Thyroid gland (tissue), 4 donors: ENCODE measurements around the gene ADGRF3. TPM values are rescaled to one million over a fixed set of nuclear protein-coding genes. Genes with fewer than 3 reads are reported as not detected.

ENCODE experiments used
- DNase-seq, 2 donors: peaks; one replicate each; pipeline ENCODE4 v3.0.0-alpha.2; 2019
- H3K27ac ChIP-seq, 3 donors: fragments of 200-600 bp; sonication (generic); 1 replicate in 2 of 3; 2 replicates in 1 of 3; pipeline ENCODE4 v1.5.1; 2016 to 2019; ENCODE audit warnings: mild to moderate bottlenecking in 1 of 3, moderate library complexity in 1 of 3
- H3K27me3 ChIP-seq: fragments of 200-600 bp; sonication (generic); one replicate; pipeline ENCODE4 v1.5.1; 2019
- H3K36me3 ChIP-seq, 2 donors: fragments of 200-600 bp; sonication (generic); one replicate each; pipeline ENCODE4 v1.5.1; 2016 to 2019
- H3K4me1 ChIP-seq, 2 donors: fragments of 200-600 bp; sonication (generic); one replicate each; pipeline ENCODE4 v1.5.1; 2017 to 2019
- H3K4me3 ChIP-seq, 3 donors: fragments of 200-600 bp; sonication (generic); replicated peaks in 1 of 3; 1 replicate in 2 of 3; 2 replicates in 1 of 3; pipeline ENCODE4 v1.5.1; 2016; ENCODE audit warnings: mild to moderate bottlenecking in 1 of 3
- H3K9me3 ChIP-seq: fragments of 200-600 bp; sonication (generic); one replicate; pipeline ENCODE4 v1.5.1; 2017
- POLR2A ChIP-seq, 2 donors: fragments of 450-650 bp; IDR thresholded peaks; one replicate each; pipeline ENCODE4 v1.6.1; 2017; ENCODE audit warnings: antibody characterized with exemption in 2 of 2, mild to moderate bottlenecking in 2 of 2, moderate library complexity in 1 of 2
- WGBS, 2 donors: methylation state at CpG; one replicate each; pipeline ENCODE4 v1.1.5; 2017; 5-methylcytosine and 5-hydroxymethylcytosine counted together
- intact Hi-C: fragments of 100-400 bp; cut with DNase I; formaldehyde crosslinking; loops from one replicate; pipeline ENCODE4 v1.15.1; 2023
- total RNA-seq, 4 donors: library from RNA; depleted of rRNA; stranded (reverse); fragments of >200 nt; gene quantifications; one replicate each; pipeline ENCODE4 v1.2.3, GENCODE V29; 2016
- TF ChIP-seq, protein P1 (sequence below), 6 experiments: fragments of 200-600 bp in 3 of 6; fragments of 450-650 bp in 3 of 6; sonication (generic) in 3 of 6; IDR thresholded peaks; one replicate each; pipeline ENCODE4 v1.5.1; 2016 to 2019; ENCODE audit warnings: antibody characterized with exemption in 6 of 6, mild to moderate bottlenecking in 2 of 6, inconsistent platforms in 1 of 6, moderate library complexity in 1 of 6

Gene ADGRF3
- total RNA-seq, 4 donors from 2014 or later, result 0.15 to 0.38 TPM; not detected in 2

- Histone ChIP-seq H3K4me3 (peak overlapping the region in 2 of 3 donors; percentile 73 to 91), H3K36me3 (no peaks in the 10 kb centered on the region), H3K9me3 (no peaks in the 10 kb centered on the region), H3K27ac (peak overlapping the region in 1 of 3 donors; percentile 87), H3K4me1 (peaks cover 15 to 17% of the 10 kb centered on the region in 2 donors), H3K27me3 (no peaks in the 10 kb centered on the region)
- peak; percentile 4 to 15 for DNase-seq
- intact Hi-C loops, result no loop called here
- WGBS, 2 donors, result 45 to 49% methylated on average over 17 of the region's 17 CpGs
- TF ChIP-seq, protein P1, sequence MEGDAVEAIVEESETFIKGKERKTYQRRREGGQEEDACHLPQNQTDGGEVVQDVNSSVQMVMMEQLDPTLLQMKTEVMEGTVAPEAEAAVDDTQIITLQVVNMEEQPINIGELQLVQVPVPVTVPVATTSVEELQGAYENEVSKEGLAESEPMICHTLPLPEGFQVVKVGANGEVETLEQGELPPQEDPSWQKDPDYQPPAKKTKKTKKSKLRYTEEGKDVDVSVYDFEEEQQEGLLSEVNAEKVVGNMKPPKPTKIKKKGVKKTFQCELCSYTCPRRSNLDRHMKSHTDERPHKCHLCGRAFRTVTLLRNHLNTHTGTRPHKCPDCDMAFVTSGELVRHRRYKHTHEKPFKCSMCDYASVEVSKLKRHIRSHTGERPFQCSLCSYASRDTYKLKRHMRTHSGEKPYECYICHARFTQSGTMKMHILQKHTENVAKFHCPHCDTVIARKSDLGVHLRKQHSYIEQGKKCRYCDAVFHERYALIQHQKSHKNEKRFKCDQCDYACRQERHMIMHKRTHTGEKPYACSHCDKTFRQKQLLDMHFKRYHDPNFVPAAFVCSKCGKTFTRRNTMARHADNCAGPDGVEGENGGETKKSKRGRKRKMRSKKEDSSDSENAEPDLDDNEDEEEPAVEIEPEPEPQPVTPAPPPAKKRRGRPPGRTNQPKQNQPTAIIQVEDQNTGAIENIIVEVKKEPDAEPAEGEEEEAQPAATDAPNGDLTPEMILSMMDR (IDR thresholded peaks at IDR 0.05), result no peak
- TF ChIP-seq POLR2A (IDR thresholded peaks at IDR 0.05), result no peak
Observed at GRCh38 chr2:26344581-26345282, 1.9 kb downstream of the ADGRF3 start.

GRCh38 chr2:26340831-26341230 lies 5.8 kb downstream of the ADGRF3 start:
- WGBS, 2 donors, result 68 to 92% methylated on average over 3 of the region's 3 CpGs
- Histone ChIP-seq H3K27me3 (no peaks in the 10 kb centered on the region), H3K27ac (no peak overlapping the region), H3K4me1 (peaks cover 7 to 9% of the 10 kb centered on the region in 2 donors), H3K4me3 (no peak overlapping the region), H3K36me3 (no peaks in the 10 kb centered on the region), H3K9me3 (no peaks in the 10 kb centered on the region)
- DNase-seq, result no peak
- TF ChIP-seq, protein P1 (IDR thresholded peaks at IDR 0.05), result no peak
- TF ChIP-seq POLR2A (IDR thresholded peaks at IDR 0.05), result no peak
- intact Hi-C loops, result no loop called here

DNA sequence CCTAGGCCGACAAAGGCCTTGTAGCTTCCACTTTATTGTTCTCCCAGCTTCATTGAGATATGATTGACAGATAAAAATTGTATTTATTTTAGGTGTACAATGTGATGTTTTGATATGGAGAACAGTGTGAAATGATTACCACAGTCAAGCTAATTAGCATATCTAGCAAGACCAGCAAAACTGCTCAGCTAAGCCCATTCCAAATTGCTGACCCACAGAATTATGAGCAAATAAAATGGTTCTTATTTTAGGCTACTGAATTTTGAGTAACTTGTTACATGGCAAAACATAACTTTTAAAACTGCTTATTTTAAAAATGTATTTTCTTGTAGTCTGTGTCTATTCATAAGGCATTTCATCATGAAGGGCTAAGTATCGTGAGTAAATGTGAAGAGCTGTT lies 9.3 kb downstream of the ADGRF3 start:
- intact Hi-C loops, result no loop called here
- 96% methylated on average over 2 of the region's 2 CpGs for WGBS, 2 donors
- Histone ChIP-seq H3K4me1 (no peaks in the 10 kb centered on the region), H3K27ac (no peak overlapping the region), H3K9me3 (no peaks in the 10 kb centered on the region), H3K36me3 (no peaks in the 10 kb centered on the region), H3K27me3 (no peaks in the 10 kb centered on the region), H3K4me3 (no peak overlapping the region)
- no peak for TF ChIP-seq POLR2A (IDR thresholded peaks at IDR 0.05)
- TF ChIP-seq, protein P1 (IDR thresholded peaks at IDR 0.05), result no peak
- DNase-seq, result no peak

- WGBS, 2 donors, result 94 to 95% methylated on average over 2 of the region's 2 CpGs
- intact Hi-C loops, result no loop called here
- no peak for DNase-seq
- Histone ChIP-seq H3K27me3 (no peaks in the 10 kb centered on the region), H3K36me3 (no peaks in the 10 kb centered on the region), H3K4me1 (no peaks in the 10 kb centered on the region), H3K4me3 (no peak overlapping the region), H3K9me3 (no peaks in the 10 kb centered on the region), H3K27ac (no peak overlapping the region)
- TF ChIP-seq, protein P1 (IDR thresholded peaks at IDR 0.05), result no peak
- no peak for TF ChIP-seq POLR2A (IDR thresholded peaks at IDR 0.05)
Observed at GRCh38 chr2:26336719-26337118, 9.9 kb downstream of the ADGRF3 start.

DNA sequence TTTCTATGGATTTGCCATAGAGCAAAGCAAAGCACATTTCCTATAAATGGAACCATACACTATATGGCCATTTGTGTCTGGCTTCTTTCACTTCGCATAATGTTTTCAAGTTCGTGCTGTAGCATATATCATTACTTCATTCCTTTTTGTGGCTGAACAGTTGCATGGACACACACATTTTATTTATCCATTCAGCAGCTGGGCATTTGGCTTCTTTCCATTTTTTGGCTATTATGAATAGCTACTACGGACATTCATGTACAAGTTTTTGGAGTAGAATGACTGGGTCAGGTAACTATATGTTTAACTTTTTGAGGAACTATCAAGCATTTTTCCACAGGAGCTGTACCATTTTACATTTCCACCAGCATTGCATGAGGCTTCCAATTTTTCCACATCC lies 11.4 kb downstream of the ADGRF3 start:
- intact Hi-C loops, result no loop called here
- Histone ChIP-seq H3K27ac (no peak overlapping the region), H3K4me1 (no peaks in the 10 kb centered on the region), H3K27me3 (no peaks in the 10 kb centered on the region), H3K4me3 (no peak overlapping the region), H3K9me3 (no peaks in the 10 kb centered on the region), H3K36me3 (no peaks in the 10 kb centered on the region)
- TF ChIP-seq, protein P1 (IDR thresholded peaks at IDR 0.05), result no peak
- TF ChIP-seq POLR2A (IDR thresholded peaks at IDR 0.05), result no peak
- no peak for DNase-seq
- 68 to 72% methylated on average over 3 of the region's 3 CpGs for WGBS, 2 donors
